ENCODE data around the gene MAP7. TPM values are rescaled to one million over a fixed set of nuclear protein-coding genes. Genes with fewer than 3 reads are reported as not detected.
"Not testable (repeated sequence)": the region's sequence is repeated elsewhere in the genome, so short reads cannot be mapped to it uniquely, and the experiment has no call there.

The MAP7 gene
- total RNA-seq, 4 donors from 2014 or later: 16.5 to 47.1 (median 38.8) TPM

DNA sequence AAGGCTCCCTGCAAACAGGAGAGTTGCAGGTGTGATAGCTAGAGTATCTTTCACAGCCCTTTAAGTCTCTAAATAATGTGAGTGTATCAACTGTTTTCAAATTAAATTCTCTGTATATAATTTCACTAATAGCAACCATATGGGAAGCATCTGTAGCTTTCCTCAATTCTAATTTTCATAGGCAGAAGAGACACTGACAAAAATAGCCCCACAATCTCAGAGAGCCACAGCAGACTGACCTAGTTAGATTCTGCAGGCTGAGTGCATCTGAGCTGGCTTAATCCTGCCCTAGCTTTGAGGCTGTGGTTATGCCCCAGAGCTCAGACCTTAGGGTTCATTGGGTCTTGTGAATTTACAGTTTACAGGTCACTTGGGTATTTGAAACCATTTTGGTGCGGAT is 63.9 kb downstream of the MAP7 start:
- Histone ChIP-seq H3K27ac (no peak overlapping the region), H3K4me3 (no peak overlapping the region), H3K4me1 (no peaks in the 10 kb centered on the region), H3K36me3 (no peaks in the 10 kb centered on the region), H3K9me3 (no peaks in the 10 kb centered on the region), H3K27me3 (no peaks in the 10 kb centered on the region)
- TF ChIP-seq POLR2A (IDR thresholded peaks at IDR 0.05) (no peak), CTCF (IDR thresholded peaks at IDR 0.05) (no peak)
- DNase-seq: no peak

GRCh38 chr6:136483906-136484305 is 66.3 kb downstream of the MAP7 start:
- Histone ChIP-seq H3K4me1 (no peaks in the 10 kb centered on the region), H3K9me3 (no peaks in the 10 kb centered on the region), H3K4me3 (no peak overlapping the region), H3K27me3 (no peaks in the 10 kb centered on the region), H3K27ac (no peak overlapping the region), H3K36me3 (no peaks in the 10 kb centered on the region)
- no peak for DNase-seq
- TF ChIP-seq CTCF (IDR thresholded peaks at IDR 0.05): no peak
- TF ChIP-seq POLR2A (IDR thresholded peaks at IDR 0.05): no peak

DNA sequence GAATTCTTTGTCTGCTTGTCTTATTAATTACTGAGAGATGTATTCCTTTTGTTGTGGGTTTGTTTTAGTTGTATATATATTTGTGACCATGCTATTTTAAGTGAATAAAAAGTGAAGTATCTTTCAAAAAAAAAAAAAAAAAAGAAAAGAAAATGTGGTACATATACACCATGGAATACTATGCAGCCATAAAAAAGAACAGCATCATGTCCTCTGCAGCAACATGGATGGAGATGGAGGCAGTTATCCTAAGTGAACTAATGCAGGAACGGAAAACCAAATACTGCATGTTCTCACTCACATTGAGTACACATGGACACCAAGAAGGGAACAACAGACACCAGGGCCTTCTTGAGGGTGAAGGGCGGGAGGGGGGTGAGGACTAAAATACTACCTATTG is 67.2 kb downstream of the MAP7 start:
- not testable (repeated sequence) for H3K27me3 ChIP-seq, H3K4me1 ChIP-seq, DNase-seq

DNA sequence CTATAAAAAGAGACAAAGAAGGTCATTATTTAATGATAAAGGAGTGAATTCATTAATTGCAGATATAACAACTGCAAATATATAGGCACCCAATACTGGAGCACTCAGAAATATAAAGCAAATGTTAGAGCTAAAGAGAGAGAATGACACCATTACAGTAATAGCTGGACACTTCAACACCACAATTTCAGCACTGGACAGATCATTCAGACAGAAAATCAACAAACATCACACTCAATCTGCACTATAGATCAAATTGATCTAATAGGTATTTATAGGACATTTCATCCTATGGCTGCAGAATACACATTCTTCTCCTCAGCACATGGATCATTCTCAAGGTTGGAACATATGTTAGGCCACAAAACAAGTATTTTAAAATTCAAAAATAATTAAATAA is 72.7 kb downstream of the MAP7 start:
- Histone ChIP-seq H3K4me3 (no peak overlapping the region), H3K27ac (no peak overlapping the region), H3K27me3 (no peaks in the 10 kb centered on the region), H3K9me3 (no peaks in the 10 kb centered on the region), H3K36me3 (no peaks in the 10 kb centered on the region), H3K4me1 (no peaks in the 10 kb centered on the region)
- no peak for TF ChIP-seq CTCF (IDR thresholded peaks at IDR 0.05)
- TF ChIP-seq POLR2A (IDR thresholded peaks at IDR 0.05): no peak
- DNase-seq: no peak

More for the DNA sequence above, 67.2 kb downstream of the MAP7 start:
- H3K36me3 ChIP-seq, H3K27ac ChIP-seq, H3K9me3 ChIP-seq, H3K4me3 ChIP-seq: not testable (repeated sequence)

GRCh38 chr6:136475686-136476085 is 74.5 kb downstream of the MAP7 start:
- Histone ChIP-seq H3K27ac (no peak overlapping the region), H3K4me1 (no peaks in the 10 kb centered on the region), H3K9me3 (no peaks in the 10 kb centered on the region), H3K4me3 (no peak overlapping the region), H3K27me3 (no peaks in the 10 kb centered on the region), H3K36me3 (no peaks in the 10 kb centered on the region)
- TF ChIP-seq CTCF (IDR thresholded peaks at IDR 0.05) (no peak), POLR2A (IDR thresholded peaks at IDR 0.05) (no peak)
- no peak for DNase-seq

- Histone ChIP-seq H3K9me3 (no peaks in the 10 kb centered on the region), H3K36me3 (no peaks in the 10 kb centered on the region), H3K27ac (no peak overlapping the region), H3K4me3 (no peak overlapping the region), H3K27me3 (no peaks in the 10 kb centered on the region), H3K4me1 (no peaks in the 10 kb centered on the region)
- no peak for DNase-seq
- TF ChIP-seq CTCF (IDR thresholded peaks at IDR 0.05) (no peak), POLR2A (IDR thresholded peaks at IDR 0.05) (no peak)
These were observed 76.0 kb downstream of the MAP7 start for GRCh38 chr6:136474241-136474640.

Data from Peyer's patch (tissue), 4 donors.